Activated effector memory CD4-positive, alpha-beta T cell treated with Interleukin-2 at 50 U/mL for 16 hours (primary cell): ENCODE measurements around the gene S100A12.
"Not testable (repeated sequence)": the region's sequence is repeated elsewhere in the genome, so short reads cannot be mapped to it uniquely, and the experiment has no call there.

Experiments used
- DNase-seq: peaks from one replicate; pipeline ENCODE4 v3.0.0-alpha.2; 2020

Gene S100A12

GRCh38 chr1:153375511-153375910 is at the start of gene S100A12:
TSS of gene S100A12 (minus strand) at chr1:153375621. CDS start at chr1:153374592, 1,029 bp downstream.
- DNase-seq: no peak

- DNase-seq: peak; percentile 39
Measured at GRCh38 chr1:153422450-153423068, 47.1 kb upstream of the S100A12 start.

DNA sequence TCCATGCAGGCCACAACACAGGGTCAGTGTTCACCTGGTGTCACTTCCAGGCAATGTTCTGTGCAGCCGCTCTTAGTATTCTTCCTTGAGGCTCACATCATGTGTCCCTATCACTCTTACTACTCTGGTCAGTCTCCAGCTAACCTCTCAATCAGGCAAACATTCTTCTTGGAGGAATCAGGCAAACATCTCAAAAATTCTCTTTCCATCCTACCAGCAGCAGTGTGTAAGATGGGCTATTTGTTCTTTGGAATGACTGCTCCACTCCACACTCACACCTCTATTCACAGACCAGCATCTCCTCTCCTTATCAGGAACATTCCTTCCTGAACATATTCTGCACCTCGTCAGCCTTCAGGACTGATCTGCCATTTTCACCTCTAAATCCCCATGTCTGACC is 44.9 kb upstream of the S100A12 start:
- no peak for DNase-seq

DNA sequence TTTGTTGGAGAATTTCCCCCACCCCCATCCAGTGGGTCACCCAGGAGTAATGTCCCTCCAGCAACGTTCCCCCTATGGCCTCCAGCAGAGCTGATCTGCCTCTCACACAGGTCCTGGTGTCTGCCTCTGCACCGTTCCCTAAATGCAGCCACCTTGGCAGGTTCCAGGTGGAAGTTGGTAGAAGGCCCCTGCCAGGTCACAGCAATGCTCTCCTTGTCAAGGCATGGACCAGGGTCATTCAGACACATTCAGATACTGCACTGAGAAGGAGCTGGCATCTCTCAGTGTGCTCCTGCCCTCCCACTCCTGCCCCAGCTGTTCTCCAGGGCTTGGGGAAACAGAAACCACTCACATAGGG is 44.0 kb upstream of the S100A12 start:
- DNase-seq: not testable (repeated sequence)

GRCh38 chr1:153418758-153419435 is 43.5 kb upstream of the S100A12 start:
- not testable (repeated sequence) for DNase-seq

DNA sequence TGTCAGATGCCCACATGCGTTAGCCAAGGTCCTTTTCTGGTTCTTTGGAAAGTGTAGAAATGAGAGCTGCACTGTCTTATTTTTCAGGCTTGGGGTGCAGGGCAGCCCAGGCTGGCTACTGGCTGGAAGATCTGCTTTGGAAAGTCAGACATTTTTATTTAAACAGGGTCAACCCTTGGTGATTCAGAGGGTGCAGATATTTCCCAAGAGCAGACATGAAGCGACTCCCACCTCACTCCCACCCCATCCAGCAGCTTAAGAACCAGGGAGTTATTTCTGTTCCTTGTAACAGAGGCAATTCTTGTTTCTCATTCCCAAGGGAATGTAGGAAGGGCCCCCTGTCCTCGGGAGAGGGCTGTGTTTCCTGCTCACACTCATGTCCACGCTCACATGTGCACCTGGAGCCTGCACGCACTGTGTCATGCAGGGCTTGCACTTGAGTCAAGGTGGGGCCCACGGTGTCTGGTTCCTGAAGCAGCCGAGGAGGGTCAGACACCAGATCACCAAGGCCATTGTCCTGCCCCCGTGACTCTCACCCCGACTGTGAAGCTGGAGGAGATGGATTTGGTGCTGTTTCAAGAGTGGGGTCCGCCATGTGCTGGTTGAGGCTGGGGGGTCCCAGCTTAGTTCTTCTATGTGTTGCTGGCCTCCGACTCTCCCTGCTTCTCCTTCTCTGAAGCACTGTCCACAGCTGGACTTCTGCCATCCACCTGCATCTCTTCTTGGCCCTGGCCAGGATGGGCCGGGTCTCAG is 41.9 kb upstream of the S100A12 start:
- DNase-seq: no peak

DNA sequence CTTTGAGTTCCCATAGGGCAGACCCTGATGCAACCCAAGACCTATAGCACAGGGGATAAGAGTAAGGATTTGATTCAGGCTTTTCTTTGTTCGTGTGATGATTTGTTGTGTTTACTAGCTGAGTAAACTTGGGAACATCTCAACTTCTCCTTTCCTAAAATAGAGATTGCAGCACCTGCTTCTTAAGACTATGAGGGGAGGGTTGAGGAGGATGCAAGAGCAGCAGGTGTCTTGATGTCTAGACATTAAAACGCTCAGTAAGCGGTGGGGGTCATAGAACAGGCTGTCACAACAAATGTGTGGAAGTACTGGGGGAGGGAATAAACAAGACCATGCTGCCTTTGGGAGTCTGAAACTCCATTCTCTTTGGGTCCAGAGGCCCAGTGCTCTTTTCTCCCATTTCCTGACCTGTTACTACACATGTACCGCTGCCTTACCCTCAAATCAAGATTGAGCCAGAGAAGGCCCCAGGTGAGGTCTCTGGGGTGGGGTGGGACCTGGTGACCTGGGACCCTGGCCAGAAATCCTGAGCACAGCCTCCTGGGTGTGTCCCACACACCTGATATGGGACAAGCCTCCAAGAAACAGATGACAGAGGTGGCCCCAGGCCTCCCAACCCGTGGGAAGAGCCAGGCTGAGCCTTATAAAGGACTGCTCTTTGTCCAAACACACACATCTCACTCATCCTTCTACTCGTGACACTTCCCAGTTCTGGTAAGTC is 40.6 kb upstream of the S100A12 start, which contains the start of gene S100A7A:
Gene S100A7A, plus strand, starts transcription at position 671 of the 721 bp plus-strand sequence. CDS start 1,563 bp downstream, outside the sequence.
- no peak for DNase-seq

GRCh38 chr1:153413961-153414360 is 38.5 kb upstream of the S100A12 start:
- not testable (repeated sequence) for DNase-seq

DNA sequence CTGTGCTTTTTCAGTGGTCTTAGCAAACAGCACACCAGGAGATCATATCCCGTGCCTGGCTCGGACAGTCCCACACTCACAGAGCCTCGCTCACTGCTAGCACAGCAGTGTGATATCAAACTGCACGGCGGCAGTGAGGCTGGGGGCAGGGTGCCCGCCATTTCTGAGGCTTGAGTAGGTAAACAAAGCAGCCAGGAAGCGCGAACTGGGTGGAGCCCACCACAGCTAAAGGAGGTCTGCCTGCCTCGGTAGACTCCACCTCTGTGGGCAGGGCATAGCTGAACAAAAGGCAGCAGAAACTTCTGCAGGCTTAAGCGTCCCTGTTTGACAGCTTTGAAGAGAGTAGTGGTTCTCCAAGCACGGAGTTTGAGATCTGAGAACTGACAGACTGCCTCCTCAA is 31.9 kb upstream of the S100A12 start:
- peak; percentile 10 for DNase-seq

DNA sequence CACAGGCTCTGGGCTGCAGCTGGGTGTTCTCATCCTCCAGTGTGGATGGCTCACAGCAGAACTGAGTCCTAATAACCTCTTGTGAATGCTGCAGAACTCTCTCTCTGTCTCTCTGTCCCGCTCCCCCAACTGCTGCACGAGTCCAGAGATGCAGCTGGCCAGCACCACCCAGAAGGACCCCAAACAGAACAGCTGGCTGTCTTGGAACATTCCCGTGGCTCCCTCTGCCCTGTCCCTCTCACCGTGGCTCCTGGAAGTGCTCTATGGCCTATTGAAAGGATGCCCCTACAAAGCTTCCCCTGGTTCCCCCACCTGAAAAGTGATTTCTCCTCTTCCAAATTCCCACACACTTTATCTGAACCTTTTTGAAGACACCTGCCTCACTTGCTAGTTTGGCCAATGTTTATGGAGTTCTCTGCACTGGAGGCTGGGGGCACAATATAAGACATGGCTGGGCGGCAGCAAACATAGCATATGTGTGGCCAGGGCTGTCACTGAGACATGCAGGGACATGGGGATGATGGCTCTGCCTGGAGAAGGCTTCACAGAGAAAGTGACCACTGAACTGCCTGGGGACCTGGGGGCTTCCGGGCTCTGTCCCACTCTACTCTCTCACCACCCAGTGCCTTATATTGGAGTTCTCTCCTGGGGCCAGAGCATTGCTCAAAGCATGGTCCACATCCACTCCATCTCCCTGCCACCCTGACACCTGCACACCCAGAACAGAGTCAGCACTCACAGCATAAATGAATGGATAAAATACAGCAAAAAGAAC is 30.6 kb upstream of the S100A12 start:
- not testable (repeated sequence) for DNase-seq

DNA sequence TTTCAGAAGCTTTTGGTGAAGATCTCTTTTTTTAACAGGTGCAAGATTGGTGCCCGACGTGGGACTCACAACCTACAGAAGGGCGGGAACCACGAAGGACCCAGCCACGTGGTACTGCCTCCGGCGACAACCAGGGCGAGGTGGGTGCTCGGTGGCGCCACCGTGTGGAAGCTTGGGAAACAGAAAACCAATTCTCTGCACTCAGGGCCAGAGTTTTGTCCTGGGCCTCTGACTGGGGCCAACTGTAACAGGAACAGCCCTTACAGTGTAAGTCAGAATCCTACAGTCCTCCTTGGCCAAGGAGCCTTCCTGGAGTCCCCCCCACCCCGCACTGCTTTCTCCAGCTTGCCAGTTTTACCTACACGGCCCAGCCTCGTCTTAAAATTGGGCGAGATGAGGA is 29.3 kb upstream of the S100A12 start:
- peak; percentile 16 for DNase-seq

DNA sequence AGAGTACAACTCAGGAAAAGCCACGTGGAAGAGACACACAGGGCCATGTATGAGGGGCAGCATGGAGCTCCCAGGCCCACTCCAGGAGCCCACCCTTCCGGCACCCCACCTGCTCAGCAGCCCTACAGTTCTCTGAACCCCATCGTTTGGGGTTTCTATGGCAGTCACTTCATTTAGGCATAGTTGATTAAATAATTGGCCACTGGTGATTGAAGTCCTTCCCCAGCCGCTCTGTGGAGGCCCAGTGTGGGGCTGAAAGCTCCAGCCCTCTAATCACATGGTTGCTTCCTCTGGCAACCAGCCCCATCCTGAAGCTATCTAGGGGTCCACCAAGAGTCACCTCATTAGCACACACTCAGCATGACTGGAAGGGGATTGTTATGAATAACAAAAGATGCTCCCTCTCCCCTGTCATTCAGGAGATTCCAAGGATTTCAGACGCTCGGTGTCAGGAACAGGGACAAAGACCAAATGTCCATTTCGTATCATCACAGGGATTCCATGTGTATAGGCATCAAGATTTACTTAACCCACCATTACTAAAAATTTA is 28.7 kb upstream of the S100A12 start:
- DNase-seq: no peak

DNA sequence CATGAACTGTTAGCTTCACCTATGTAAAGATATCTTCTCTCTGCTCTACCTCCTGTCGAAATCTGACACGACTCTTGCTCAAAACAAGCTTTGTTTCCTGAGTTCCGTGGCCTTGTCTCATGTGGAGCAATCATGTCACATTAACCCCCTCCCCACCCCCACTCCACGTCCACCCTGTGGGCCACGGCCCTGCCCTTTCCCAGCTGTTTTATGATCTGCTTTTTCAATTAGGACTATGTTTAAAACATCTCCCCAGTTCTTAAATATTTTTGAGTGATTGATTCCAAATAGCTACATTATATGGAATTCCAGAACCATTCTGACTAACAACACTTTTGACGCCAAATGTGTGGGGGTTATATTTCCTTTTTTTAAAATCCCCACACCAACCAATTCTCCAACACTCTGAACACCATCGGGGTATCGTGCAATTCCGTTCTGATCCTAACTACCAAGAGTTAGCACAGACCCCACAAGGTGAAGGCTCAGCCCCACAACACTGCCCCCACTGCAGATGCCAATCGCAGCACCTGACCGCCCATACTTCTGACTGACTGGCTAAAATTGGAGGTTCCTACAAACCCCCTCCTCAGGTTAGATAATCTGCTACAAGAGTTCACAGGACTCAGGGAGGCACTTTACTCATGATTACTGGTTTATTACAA is 28.1 kb upstream of the S100A12 start:
- no peak for DNase-seq

DNA sequence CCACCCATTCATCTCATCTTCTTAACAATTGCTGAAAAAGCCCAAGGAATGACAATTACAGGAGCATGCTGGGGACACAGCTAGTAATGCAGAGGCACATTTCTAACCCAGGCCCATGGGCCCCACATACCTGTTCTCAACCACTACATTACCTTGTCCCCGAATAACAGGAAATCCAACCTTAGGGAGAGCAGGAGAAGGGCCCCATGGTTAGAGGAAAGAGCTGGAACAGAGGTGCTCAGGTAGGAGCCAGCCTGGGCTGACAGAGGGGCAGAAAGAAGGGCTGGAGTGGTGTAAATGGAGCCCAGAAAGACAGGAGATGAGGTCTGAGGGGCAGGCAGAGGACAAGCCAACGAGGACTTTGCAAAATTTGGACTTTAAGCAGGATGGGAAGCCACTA is 26.8 kb upstream of the S100A12 start:
- DNase-seq: no peak

GRCh38 chr1:153401461-153401860 is 26.0 kb upstream of the S100A12 start:
- DNase-seq: no peak

DNA sequence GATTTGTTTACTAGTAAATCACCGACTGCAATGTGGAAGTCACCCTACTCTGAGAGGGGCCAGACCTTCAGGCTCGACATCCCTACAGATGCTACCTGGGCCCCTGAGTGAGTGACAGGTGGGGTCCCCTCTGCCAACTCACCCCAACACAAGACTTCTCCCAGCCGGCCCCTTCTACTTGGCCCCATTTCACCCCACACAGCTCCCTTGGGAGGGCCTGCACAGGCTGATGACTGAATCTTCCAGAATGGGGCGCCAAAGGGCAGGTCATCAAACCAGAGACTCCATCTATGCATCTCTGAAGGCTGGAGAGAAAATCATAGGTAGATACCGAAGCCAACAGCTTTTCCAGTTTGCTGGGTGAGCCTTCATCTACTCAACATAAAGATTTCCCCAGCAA is 24.8 kb upstream of the S100A12 start:
- no peak for DNase-seq

- no peak for DNase-seq
Measured at GRCh38 chr1:153399401-153400055, 24.1 kb upstream of the S100A12 start.

- no peak for DNase-seq
Measured at GRCh38 chr1:153397924-153398651, 22.7 kb upstream of the S100A12 start.

DNA sequence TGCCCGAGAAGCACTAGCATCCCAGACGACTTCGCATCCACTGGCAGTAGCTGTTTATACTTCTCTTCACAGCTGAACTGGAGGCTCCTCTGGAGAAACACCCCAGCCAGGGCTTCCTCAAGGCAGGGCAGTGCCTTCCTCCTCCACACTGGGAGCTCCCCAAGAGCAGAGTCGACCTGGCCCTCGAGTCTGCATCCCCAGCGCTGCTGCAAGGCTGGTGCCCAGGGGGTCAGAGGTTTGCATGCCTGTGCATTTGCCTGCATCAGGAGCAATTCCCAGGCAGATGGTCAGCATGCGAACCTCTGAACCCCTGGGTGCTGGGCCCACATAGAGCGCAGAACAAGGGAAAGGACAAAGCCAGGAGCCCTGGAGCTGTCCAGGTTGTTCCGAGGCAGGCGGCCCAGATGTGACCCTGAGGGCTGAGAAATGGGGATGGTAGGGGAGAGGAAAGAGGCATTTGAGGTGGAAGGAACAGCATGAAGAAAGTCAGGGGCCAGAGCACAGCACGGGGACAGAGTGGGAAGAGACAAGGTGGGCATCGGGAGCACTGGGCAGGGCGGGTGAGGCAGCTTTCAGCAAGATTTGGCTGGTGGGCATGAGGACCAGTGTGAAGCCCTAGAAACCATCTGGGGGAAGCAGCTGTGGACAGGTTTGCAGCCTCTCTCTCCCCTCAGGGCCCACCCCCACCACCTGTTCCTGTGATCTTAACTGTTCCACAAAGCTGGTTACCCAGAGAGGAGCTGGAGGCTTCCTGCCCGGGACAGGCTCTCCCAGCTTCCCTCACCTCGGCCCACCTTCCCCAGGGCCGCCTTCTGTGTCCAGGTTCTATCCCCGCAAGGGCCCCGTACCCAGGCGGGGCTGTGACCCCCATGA is 21.9 kb upstream of the S100A12 start:
- no peak for DNase-seq
